Measurements from ENCODE around the gene PEX26. TPM values are rescaled to one million over a fixed set of nuclear protein-coding genes. Genes with fewer than 3 reads are reported as not detected.
A peak's percentile ranks its signal among the peaks of the same experiment; 100 is the strongest.

PEX26 gene
- total and polyA plus RNA-seq, 2 of the 13 experiments (the other 11 are each of a cell fraction or from before 2014, with no cell fraction given): 10.6 to 25.1 TPM

DNA sequence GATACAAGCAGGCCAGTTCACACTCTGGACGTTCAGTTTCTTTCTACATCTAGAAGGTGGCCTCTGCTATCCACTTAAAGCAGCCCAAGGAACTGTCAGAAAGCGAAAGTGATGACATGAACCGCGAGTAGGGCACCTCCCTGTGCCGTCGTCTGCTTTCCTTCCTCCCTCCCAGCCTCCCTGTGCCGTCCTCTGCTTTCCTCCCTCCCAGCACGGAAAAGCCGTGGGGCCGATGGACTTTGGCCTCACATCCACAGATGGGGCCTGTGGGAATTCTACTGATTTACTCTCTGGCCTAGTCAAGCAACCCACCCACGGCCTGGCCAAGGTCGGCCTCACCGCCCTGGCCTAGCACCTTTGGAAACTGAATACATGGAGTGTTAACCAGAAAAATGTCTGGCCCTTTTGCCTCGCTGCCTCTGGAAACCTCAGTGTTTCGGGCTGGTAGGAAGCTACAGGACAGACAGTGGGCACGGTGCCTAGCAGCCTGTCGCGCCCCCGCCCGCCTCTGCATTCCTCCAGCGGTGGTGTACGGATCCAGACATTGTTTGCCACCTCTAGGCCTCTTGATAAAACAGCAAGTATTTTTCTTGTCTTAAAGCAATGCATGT, 14.2 kb downstream of the PEX26 start (continued):
- TF ChIP-seq CHD4 (IDR thresholded peaks at IDR 0.05; ENCODE audit: borderline replicate concordance, low read length): no peak
- no peak for TF ChIP-seq MTA3 (CRISPR knock-in tag; IDR thresholded peaks at IDR 0.05)
- peak; percentile 44 for TF ChIP-seq U2AF1 (optimal IDR thresholded peaks at IDR 0.05; ENCODE audit: low read depth, low read length)
- 0 out of 2 replicates have a peak, but pooled peaks have one; percentile 73 for TF ChIP-seq PCBP1 (IDR thresholded peaks at IDR 0.05; ENCODE audit: borderline replicate concordance, low read depth, low read length)
- no peak for TF ChIP-seq FOXK2 (IDR thresholded peaks at IDR 0.05)
- no peak for TF ChIP-seq ZNF775 (CRISPR knock-in tag; IDR thresholded peaks at IDR 0.05; ENCODE audit: borderline replicate concordance)
- no peak for TF ChIP-seq MLLT10 (CRISPR knock-in tag; IDR thresholded peaks at IDR 0.05)
- no peak for TF ChIP-seq HNRNPH1 (optimal IDR thresholded peaks at IDR 0.05; ENCODE audit: low read depth, low read length)
- TF ChIP-seq, protein P1, sequence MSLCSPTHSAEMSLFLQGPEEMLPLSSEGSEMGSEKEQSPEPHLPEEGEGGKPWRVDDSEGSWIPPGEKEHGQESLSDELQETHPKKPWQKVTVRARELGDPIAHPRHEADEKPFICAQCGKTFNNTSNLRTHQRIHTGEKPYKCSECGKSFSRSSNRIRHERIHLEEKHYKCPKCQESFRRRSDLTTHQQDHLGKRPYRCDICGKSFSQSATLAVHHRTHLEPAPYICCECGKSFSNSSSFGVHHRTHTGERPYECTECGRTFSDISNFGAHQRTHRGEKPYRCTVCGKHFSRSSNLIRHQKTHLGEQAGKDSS (CRISPR knock-in tag; IDR thresholded peaks at IDR 0.05; ENCODE audit: borderline replicate concordance, low read depth): no peak; the same call in 1 of the 2 replicates
- 0 out of 2 replicates have a peak, but pooled peaks have one; percentile 69 for TF ChIP-seq ZNF83 (CRISPR knock-in tag; IDR thresholded peaks at IDR 0.05; ENCODE audit: borderline replicate concordance)
- no peak for TF ChIP-seq ZNF615 (CRISPR knock-in tag; IDR thresholded peaks at IDR 0.05; ENCODE audit: borderline replicate concordance)
- no peak; the same call in 1 of the 2 replicates for TF ChIP-seq ZNF510 (CRISPR knock-in tag; IDR thresholded peaks at IDR 0.05; ENCODE audit: low read depth)
- TF ChIP-seq ZNF556 (CRISPR knock-in tag; IDR thresholded peaks at IDR 0.05; ENCODE audit: borderline replicate concordance): peak; percentile 86
- no peak for TF ChIP-seq ZNF282 (IDR thresholded peaks at IDR 0.05; ENCODE audit: partially characterized antibody)
- TF ChIP-seq ZNF383 (CRISPR knock-in tag; IDR thresholded peaks at IDR 0.05; ENCODE audit: borderline replicate concordance): no peak
- no peak for TF ChIP-seq SOX13 (IDR thresholded peaks at IDR 0.05)
- TF ChIP-seq SOX13 (CRISPR knock-in tag; conservative IDR thresholded peaks at IDR 0.05 in 1 of 2, IDR thresholded peaks at IDR 0.05 in 1 of 2): peak in 1 of 2 experiments; percentile 37; a peak in 1 of 4 replicates
- TF ChIP-seq SP1 (IDR thresholded peaks at IDR 0.05): no peak
- peak; percentile 19; the same call in 1 of the 2 replicates for TF ChIP-seq SP1 (CRISPR knock-in tag; IDR thresholded peaks at IDR 0.05)
- peak; percentile 61; the same call in 1 of the 2 replicates for TF ChIP-seq ZSCAN21 (CRISPR knock-in tag; IDR thresholded peaks at IDR 0.05; ENCODE audit: borderline replicate concordance)
- TF ChIP-seq, protein P2, sequence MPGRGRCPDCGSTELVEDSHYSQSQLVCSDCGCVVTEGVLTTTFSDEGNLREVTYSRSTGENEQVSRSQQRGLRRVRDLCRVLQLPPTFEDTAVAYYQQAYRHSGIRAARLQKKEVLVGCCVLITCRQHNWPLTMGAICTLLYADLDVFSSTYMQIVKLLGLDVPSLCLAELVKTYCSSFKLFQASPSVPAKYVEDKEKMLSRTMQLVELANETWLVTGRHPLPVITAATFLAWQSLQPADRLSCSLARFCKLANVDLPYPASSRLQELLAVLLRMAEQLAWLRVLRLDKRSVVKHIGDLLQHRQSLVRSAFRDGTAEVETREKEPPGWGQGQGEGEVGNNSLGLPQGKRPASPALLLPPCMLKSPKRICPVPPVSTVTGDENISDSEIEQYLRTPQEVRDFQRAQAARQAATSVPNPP (CRISPR knock-in tag; IDR thresholded peaks at IDR 0.05): no peak
- no peak for TF ChIP-seq NFATC3 (CRISPR knock-in tag; IDR thresholded peaks at IDR 0.05)
- TF ChIP-seq, protein P3, sequence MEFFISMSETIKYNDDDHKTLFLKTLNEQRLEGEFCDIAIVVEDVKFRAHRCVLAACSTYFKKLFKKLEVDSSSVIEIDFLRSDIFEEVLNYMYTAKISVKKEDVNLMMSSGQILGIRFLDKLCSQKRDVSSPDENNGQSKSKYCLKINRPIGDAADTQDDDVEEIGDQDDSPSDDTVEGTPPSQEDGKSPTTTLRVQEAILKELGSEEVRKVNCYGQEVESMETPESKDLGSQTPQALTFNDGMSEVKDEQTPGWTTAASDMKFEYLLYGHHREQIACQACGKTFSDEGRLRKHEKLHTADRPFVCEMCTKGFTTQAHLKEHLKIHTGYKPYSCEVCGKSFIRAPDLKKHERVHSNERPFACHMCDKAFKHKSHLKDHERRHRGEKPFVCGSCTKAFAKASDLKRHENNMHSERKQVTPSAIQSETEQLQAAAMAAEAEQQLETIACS (CRISPR knock-in tag; IDR thresholded peaks at IDR 0.05): no peak
- no peak; the same call in 1 of the 2 replicates for TF ChIP-seq TAF1 (CRISPR knock-in tag; IDR thresholded peaks at IDR 0.05)
- TF ChIP-seq ZNF839 (CRISPR knock-in tag; IDR thresholded peaks at IDR 0.05; ENCODE audit: borderline replicate concordance): no peak
- TF ChIP-seq, protein P4, sequence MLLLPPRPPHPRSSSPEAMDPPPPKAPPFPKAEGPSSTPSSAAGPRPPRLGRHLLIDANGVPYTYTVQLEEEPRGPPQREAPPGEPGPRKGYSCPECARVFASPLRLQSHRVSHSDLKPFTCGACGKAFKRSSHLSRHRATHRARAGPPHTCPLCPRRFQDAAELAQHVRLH (CRISPR knock-in tag; IDR thresholded peaks at IDR 0.05; ENCODE audit: borderline replicate concordance, low read depth): no peak
- TF ChIP-seq, protein P5, sequence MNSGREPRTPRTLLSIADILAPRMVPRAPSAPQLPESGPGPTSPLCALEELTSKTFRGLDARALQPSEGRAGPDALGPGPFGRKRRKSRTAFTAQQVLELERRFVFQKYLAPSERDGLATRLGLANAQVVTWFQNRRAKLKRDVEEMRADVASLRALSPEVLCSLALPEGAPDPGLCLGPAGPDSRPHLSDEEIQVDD (CRISPR knock-in tag; IDR thresholded peaks at IDR 0.05; ENCODE audit: borderline replicate concordance): no peak
- peak; percentile 39 for TF ChIP-seq RBM39 (IDR thresholded peaks at IDR 0.05; ENCODE audit: low read depth, low read length, poor library complexity, severe bottlenecking)
